ENCODE results near the gene GRAMD4.
A peak's percentile ranks its signal among the peaks of the same experiment; 100 is the strongest.

The GRAMD4 gene

GRCh38 chr22:46667245-46667623 lies 47.0 kb downstream of the GRAMD4 start:
- H4K20me1 ChIP-seq = peaks cover 17 to 99% (median 42%) of the 10 kb centered on the region in 11 experiments; a peak in 19 of 22 replicates
- H3K4me3 ChIP-seq = no peak overlapping the region
- peaks cover 49 to 88% (median 83%) of the 10 kb centered on the region in 11 experiments for H3K36me3 ChIP-seq
- peak overlapping the region in 5 of 11 experiments; percentile 26 to 49 (median 43); a peak in 6 of 22 replicates for H3K4me2 ChIP-seq
- no peak overlapping the region for H3K27ac ChIP-seq
- H3K9me3 ChIP-seq (replicated peaks in 1 of 11) = no peaks in the 10 kb centered on the region
- TF ChIP-seq Cebpa-rat (IDR thresholded peaks at IDR 0.05) = no peak
- H3K27me3 ChIP-seq = no peaks in the 10 kb centered on the region
- peaks cover 7 to 66% (median 36%) of the 10 kb centered on the region in 10 experiments for H3K4me1 ChIP-seq
- no peak overlapping the region for H3K9ac ChIP-seq

GRCh38 chr22:46668116-46668515 lies 47.9 kb downstream of the GRAMD4 start:
- no peak overlapping the region for H3K4me3 ChIP-seq
- H3K27me3 ChIP-seq = peaks cover 0 to 2% (median 0%) of the 10 kb centered on the region in 11 experiments; a peak in 1 of 22 replicates
- no peak overlapping the region; a peak in 1 of 22 replicates for H3K27ac ChIP-seq
- no peak for TF ChIP-seq Cebpa-rat (IDR thresholded peaks at IDR 0.05)
- H3K36me3 ChIP-seq = peaks cover 49 to 79% (median 75%) of the 10 kb centered on the region in 11 experiments
- H4K20me1 ChIP-seq = peaks cover 10 to 99% (median 43%) of the 10 kb centered on the region in 11 experiments; a peak in 19 of 22 replicates
- peaks cover 16 to 66% (median 36%) of the 10 kb centered on the region in 10 experiments for H3K4me1 ChIP-seq
- peak overlapping the region in 2 of 11 experiments; percentile 23 to 37; a peak in 2 of 22 replicates for H3K9ac ChIP-seq
- H3K4me2 ChIP-seq = peak overlapping the region in 4 of 11 experiments; percentile 31 to 49 (median 44); a peak in 6 of 22 replicates
- H3K9me3 ChIP-seq (replicated peaks in 1 of 11) = no peaks in the 10 kb centered on the region

- Histone ChIP-seq H4K20me1 (peaks cover 11 to 99% (median 44%) of the 10 kb centered on the region in 11 experiments; a peak in 18 of 22 replicates), H3K4me2 (peak overlapping the region in 2 of 11 experiments; percentile 46 to 49; a peak in 1 of 22 replicates), H3K9me3 (replicated peaks in 1 of 11) (no peaks in the 10 kb centered on the region), H3K36me3 (peaks cover 46 to 75% (median 65%) of the 10 kb centered on the region in 11 experiments), H3K9ac (no peak overlapping the region), H3K27me3 (peaks cover 0 to 8% (median 0%) of the 10 kb centered on the region in 11 experiments; a peak in 1 of 22 replicates), H3K27ac (no peak overlapping the region), H3K4me3 (no peak overlapping the region), H3K4me1 (peaks cover 27 to 66% (median 40%) of the 10 kb centered on the region in 10 experiments)
- TF ChIP-seq Cebpa-rat (IDR thresholded peaks at IDR 0.05) = no peak
Measured at GRCh38 chr22:46669201-46669600, 49.0 kb downstream of the GRAMD4 start.

GRCh38 chr22:46671824-46672432 lies 51.7 kb downstream of the GRAMD4 start:
- H3K36me3 ChIP-seq = peaks cover 19 to 67% (median 52%) of the 10 kb centered on the region in 11 experiments
- peak overlapping the region in 3 of 11 experiments; percentile 37 to 76 (median 38); a peak in 5 of 22 replicates for H3K9ac ChIP-seq
- H3K27me3 ChIP-seq = peaks cover 0 to 21% (median 0%) of the 10 kb centered on the region in 11 experiments; a peak in 6 of 22 replicates
- peak overlapping the region; percentile 88 to 98 (median 95) for H3K4me2 ChIP-seq
- no peaks in the 10 kb centered on the region for H3K9me3 ChIP-seq (replicated peaks in 1 of 11)
- H4K20me1 ChIP-seq = peaks cover 18 to 99% (median 61%) of the 10 kb centered on the region in 11 experiments; a peak in 20 of 22 replicates
- H3K27ac ChIP-seq = peak overlapping the region in 1 of 11 experiments; percentile 34; a peak in 1 of 22 replicates
- TF ChIP-seq Cebpa-rat (IDR thresholded peaks at IDR 0.05) = no peak
- peak overlapping the region in 1 of 10 experiments; percentile 61; a peak in 1 of 20 replicates for H3K4me3 ChIP-seq
- peaks cover 43 to 90% (median 67%) of the 10 kb centered on the region in 10 experiments for H3K4me1 ChIP-seq

GRCh38 chr22:46672731-46673130 lies 52.5 kb downstream of the GRAMD4 start:
- Histone ChIP-seq H3K9ac (peak overlapping the region in 8 of 11 experiments; percentile 12 to 80 (median 68); a peak in 12 of 22 replicates), H3K27me3 (peaks cover 0 to 29% (median 0%) of the 10 kb centered on the region in 11 experiments; a peak in 6 of 22 replicates), H3K9me3 (replicated peaks in 1 of 11) (0 out of 22 replicates have a peak, but pooled peaks cover 0 to 1% (median 0%) of the 10 kb centered on the region in 11 experiments), H3K36me3 (peaks cover 11 to 65% (median 49%) of the 10 kb centered on the region in 11 experiments; a peak in 21 of 22 replicates), H3K27ac (peak overlapping the region in 5 of 11 experiments; percentile 69 to 79 (median 73); a peak in 10 of 22 replicates), H4K20me1 (peaks cover 26 to 99% (median 66%) of the 10 kb centered on the region in 11 experiments; a peak in 20 of 22 replicates), H3K4me3 (peak overlapping the region in 1 of 10 experiments; percentile 61; a peak in 2 of 20 replicates), H3K4me2 (peak overlapping the region; percentile 88 to 98 (median 95)), H3K4me1 (peaks cover 47 to 91% (median 73%) of the 10 kb centered on the region in 10 experiments)
- no peak for TF ChIP-seq Cebpa-rat (IDR thresholded peaks at IDR 0.05)

- Histone ChIP-seq H4K20me1 (peaks cover 31 to 99% (median 69%) of the 10 kb centered on the region in 11 experiments; a peak in 20 of 22 replicates), H3K9ac (peak overlapping the region in 10 of 11 experiments; percentile 23 to 80 (median 62); a peak in 14 of 22 replicates), H3K27ac (peak overlapping the region in 6 of 11 experiments; percentile 69 to 79 (median 72); a peak in 14 of 22 replicates), H3K4me3 (peak overlapping the region in 5 of 10 experiments; percentile 48 to 61 (median 53); a peak in 4 of 20 replicates), H3K36me3 (peaks cover 11 to 63% (median 47%) of the 10 kb centered on the region in 11 experiments; a peak in 21 of 22 replicates), H3K9me3 (replicated peaks in 1 of 11) (0 out of 22 replicates have a peak, but pooled peaks cover 0 to 3% (median 0%) of the 10 kb centered on the region in 11 experiments), H3K27me3 (peaks cover 0 to 34% (median 0%) of the 10 kb centered on the region in 11 experiments; a peak in 7 of 22 replicates), H3K4me1 (peaks cover 52 to 91% (median 75%) of the 10 kb centered on the region in 10 experiments), H3K4me2 (peak overlapping the region; percentile 88 to 98 (median 95))
- no peak for TF ChIP-seq Cebpa-rat (IDR thresholded peaks at IDR 0.05)
Measured at GRCh38 chr22:46673205-46673604, 53.0 kb downstream of the GRAMD4 start.

GRCh38 chr22:46673662-46674236 lies 53.6 kb downstream of the GRAMD4 start:
- Histone ChIP-seq H3K9me3 (replicated peaks in 1 of 11) (0 out of 22 replicates have a peak, but pooled peaks cover 0 to 3% (median 0%) of the 10 kb centered on the region in 11 experiments), H3K27ac (peak overlapping the region; percentile 21 to 79 (median 69); a peak in 20 of 22 replicates), H3K4me1 (peaks cover 58 to 92% (median 81%) of the 10 kb centered on the region in 10 experiments), H3K27me3 (peaks cover 0 to 39% (median 0%) of the 10 kb centered on the region in 11 experiments; a peak in 7 of 22 replicates), H4K20me1 (peaks cover 37 to 99% (median 74%) of the 10 kb centered on the region in 11 experiments; a peak in 20 of 22 replicates), H3K4me2 (peak overlapping the region; percentile 88 to 98 (median 95)), H3K36me3 (peaks cover 11 to 59% (median 41%) of the 10 kb centered on the region in 11 experiments; a peak in 21 of 22 replicates), H3K9ac (peak overlapping the region in 10 of 11 experiments; percentile 23 to 80 (median 62); a peak in 19 of 22 replicates), H3K4me3 (peak overlapping the region in 8 of 10 experiments; percentile 31 to 61 (median 50); a peak in 14 of 20 replicates)
- TF ChIP-seq Cebpa-rat (IDR thresholded peaks at IDR 0.05) = no peak

- Histone ChIP-seq H4K20me1 (peaks cover 41 to 99% (median 81%) of the 10 kb centered on the region in 11 experiments; a peak in 20 of 22 replicates), H3K36me3 (peaks cover 11 to 55% (median 35%) of the 10 kb centered on the region in 11 experiments; a peak in 21 of 22 replicates), H3K9me3 (replicated peaks in 1 of 11) (0 out of 22 replicates have a peak, but pooled peaks cover 0 to 3% (median 0%) of the 10 kb centered on the region in 11 experiments), H3K4me3 (peak overlapping the region; percentile 13 to 61 (median 46); a peak in 18 of 20 replicates), H3K4me1 (peaks cover 63 to 93% (median 87%) of the 10 kb centered on the region in 10 experiments), H3K27ac (peak overlapping the region; percentile 32 to 79 (median 69); a peak in 21 of 22 replicates), H3K27me3 (peaks cover 0 to 45% (median 0%) of the 10 kb centered on the region in 11 experiments; a peak in 7 of 22 replicates), H3K4me2 (peak overlapping the region; percentile 88 to 98 (median 95)), H3K9ac (peak overlapping the region in 10 of 11 experiments; percentile 23 to 80 (median 62); a peak in 18 of 22 replicates)
- no peak for TF ChIP-seq Cebpa-rat (IDR thresholded peaks at IDR 0.05)
Measured at GRCh38 chr22:46674367-46674781, 54.2 kb downstream of the GRAMD4 start.

All from BLaER1 treated with 17β-estradiol and CSF1 and Interleukin-3, amounts not matched to agents 10 nM and 100 nM (cell line).